ENCODE data around the gene SLK. TPM values are rescaled to one million over a fixed set of nuclear protein-coding genes. Genes with fewer than 3 reads are reported as not detected.

Gene SLK
- total and polyA plus RNA-seq, 2 of the 13 experiments (the other 11 are each of a cell fraction or from before 2014, with no cell fraction given): 3.4 to 22.8 TPM

GRCh38 chr10:103969857-103970627, 3.1 kb downstream of the SLK start:
- H3K27ac ChIP-seq (ENCODE audit: extremely low read length, insufficient read depth, low read length): peak overlapping the region; percentile 3
- no peak overlapping the region for H2AFZ ChIP-seq (ENCODE audit: low read length)
- peaks cover 21% of the 10 kb centered on the region for H4K20me1 ChIP-seq (ENCODE audit: insufficient read depth, low read length)
- peaks cover 35% of the 10 kb centered on the region for H3K4me1 ChIP-seq (ENCODE audit: insufficient read depth, low read length)
- DNase-seq (ENCODE audit: low spot score): no peak
- CTCF ChIA-PET (ENCODE audit: low intra/inter-chr PET ratio, low total read pairs): no interaction called here
- no peak for ATAC-seq
- in situ Hi-C loops (cut with HindIII; ENCODE audit: extremely low pct_ligation_motif_present, low pct_unique_long_range_greater_than_20kb) (no loop called here), intact Hi-C loops (cut with micrococcal nuclease; ENCODE audit: unreplicated experiment) (loop anchor here (5.0 kb wide), 1 partner anchor 152 kb away; the partner anchor contains the start of gene SFR1)
- FAIRE-seq: no peak
- peaks cover 58% of the 10 kb centered on the region for H3K79me2 ChIP-seq (ENCODE audit: insufficient read depth, low read length)
- H3K9me3 ChIP-seq (ENCODE audit: low read length): no peaks in the 10 kb centered on the region
- peak overlapping the region; percentile 83 to 93 (median 88); a peak in 5 of 6 replicates for H3K4me3 ChIP-seq (replicated peaks in 1 of 3; ENCODE audit: insufficient read depth in 1 of 3, low read depth in 2 of 3, low read length in 3 of 3)
- H3K27me3 ChIP-seq (ENCODE audit: control insufficient read depth in 1 of 2, insufficient read depth in 2 of 2, low read length in 2 of 2): peaks cover 0 to 3% of the 10 kb centered on the region in 2 experiments; a peak in 1 of 5 replicates
- no TSS peak for BruUV-seq (replicated peaks)
- peak overlapping the region; percentile 73 for H3K4me2 ChIP-seq (ENCODE audit: low read depth, low read length)
- POLR2A ChIA-PET: interaction anchor here (0.6 to 1.4 kb wide), 3 partner anchors 62 to 1207 kb away, joined by 3 to 5 read pairs (median 3); partner anchors contain the start of gene SFR1
- 38% methylated on average over 2 of the region's 2 CpGs for WGBS (ENCODE audit: low lambda C conversion rate)
- H3K9ac ChIP-seq (ENCODE audit: insufficient read depth, low read depth, low read length): peak overlapping the region; percentile 55; the same call in 1 of the 2 replicates
- H3K36me3 ChIP-seq (replicated peaks in 1 of 2; ENCODE audit: control insufficient read depth in 1 of 2, insufficient read depth in 2 of 2, low read length in 2 of 2): no peaks in the 10 kb centered on the region
- TF ChIP-seq RBFOX2 (IDR thresholded peaks at IDR 0.05; ENCODE audit: low read depth, low read length) (0 out of 2 replicates have a peak, but pooled peaks have one; percentile 19), ZNF780A (CRISPR knock-in tag; IDR thresholded peaks at IDR 0.05) (no peak)

GRCh38 chr10:103975169-103975568, 8.2 kb downstream of the SLK start:
- H3K9me3 ChIP-seq (ENCODE audit: low read length): no peaks in the 10 kb centered on the region
- WGBS (ENCODE audit: low lambda C conversion rate): 97% methylated on average over 1 of the region's 1 CpG
- H4K20me1 ChIP-seq (ENCODE audit: insufficient read depth, low read length): peaks cover 3% of the 10 kb centered on the region; the same call in 1 of the 2 replicates
- H3K36me3 ChIP-seq (replicated peaks in 1 of 2; ENCODE audit: control insufficient read depth in 1 of 2, insufficient read depth in 2 of 2, low read length in 2 of 2): no peaks in the 10 kb centered on the region
- no peak overlapping the region for H3K27ac ChIP-seq (ENCODE audit: extremely low read length, insufficient read depth, low read length)
- H3K79me2 ChIP-seq (ENCODE audit: insufficient read depth, low read length): peaks cover 51% of the 10 kb centered on the region
- ChIA-PET POLR2A (no interaction called here), CTCF (ENCODE audit: low intra/inter-chr PET ratio, low total read pairs) (no interaction called here)
- FAIRE-seq: no peak
- no peak for ATAC-seq
- intact Hi-C loops (cut with micrococcal nuclease; ENCODE audit: unreplicated experiment): no loop called here
- H3K9ac ChIP-seq (ENCODE audit: insufficient read depth, low read depth, low read length): no peak overlapping the region
- no peak overlapping the region for H3K4me3 ChIP-seq (replicated peaks in 1 of 3; ENCODE audit: insufficient read depth in 1 of 3, low read depth in 2 of 3, low read length in 3 of 3)
- no TSS peak for BruUV-seq (replicated peaks)
- no peaks in the 10 kb centered on the region for H3K27me3 ChIP-seq (ENCODE audit: control insufficient read depth in 1 of 2, insufficient read depth in 2 of 2, low read length in 2 of 2)
- H2AFZ ChIP-seq (ENCODE audit: low read length): no peak overlapping the region
- DNase-seq (ENCODE audit: low spot score): no peak
- no peak overlapping the region for H3K4me2 ChIP-seq (ENCODE audit: low read depth, low read length)
- peaks cover 12% of the 10 kb centered on the region for H3K4me1 ChIP-seq (ENCODE audit: insufficient read depth, low read length)
- in situ Hi-C loops (cut with HindIII; ENCODE audit: extremely low pct_ligation_motif_present, low pct_unique_long_range_greater_than_20kb): no loop called here
- TF ChIP-seq SP4 (CRISPR knock-in tag; IDR thresholded peaks at IDR 0.05) (no peak), ZXDC (CRISPR knock-in tag; IDR thresholded peaks at IDR 0.05) (no peak), PAXIP1 (CRISPR knock-in tag; conservative IDR thresholded peaks at IDR 0.05) (no peak)

Data from HepG2 (cell line).